Measurements from ENCODE around the gene PXDC1.
A peak's percentile ranks its signal among the peaks of the same experiment; 100 is the strongest.

Gene PXDC1

DNA sequence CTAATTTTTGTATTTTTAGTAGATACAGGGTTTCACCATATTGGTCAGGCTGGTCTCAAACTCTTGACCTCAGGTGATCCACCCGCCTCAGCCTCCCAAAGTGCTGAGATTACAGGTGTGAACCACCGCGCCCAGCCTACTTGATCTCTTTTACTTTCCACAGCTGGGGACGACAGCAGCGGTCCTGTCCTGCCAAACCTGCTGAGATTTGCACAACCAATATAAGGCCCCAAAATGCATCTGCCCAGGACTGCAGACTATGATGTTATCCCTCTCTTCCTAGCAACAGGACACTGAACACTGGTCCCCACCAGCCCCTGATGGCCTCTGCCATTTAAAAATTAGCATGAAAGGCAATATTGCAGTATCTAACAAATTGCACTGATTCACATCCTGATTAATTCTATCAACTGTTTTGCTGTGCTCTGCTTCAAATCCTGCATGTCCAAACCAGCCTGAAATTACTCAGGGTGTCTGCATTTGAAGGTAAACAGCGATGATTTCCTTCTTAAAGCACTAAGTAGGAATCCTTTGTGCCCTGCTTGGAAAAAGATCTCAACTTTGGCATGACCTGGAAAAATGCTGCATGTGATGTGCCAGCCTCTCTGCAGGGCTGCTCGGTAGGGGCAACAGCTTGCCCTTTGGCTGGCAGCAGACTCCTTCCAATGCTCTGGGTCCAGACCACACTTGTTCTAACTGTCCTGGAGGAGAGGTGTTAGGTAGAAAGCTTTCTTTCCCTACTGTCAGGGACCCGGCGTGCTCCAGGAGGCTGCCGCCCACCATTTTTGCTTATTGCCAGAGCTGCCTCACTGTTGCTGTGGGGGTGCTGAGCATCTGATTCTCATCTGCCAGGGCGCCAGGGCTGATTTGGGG is 27.4 kb upstream of the PXDC1 start:
- Mint-ChIP-seq H3K36me3 (ENCODE audit: low read depth) (no peaks in the 10 kb centered on the region), H3K4me1 (peaks cover 28% of the 10 kb centered on the region), H3K27me3 (ENCODE audit: low read depth, poor library complexity) (peaks cover 20% of the 10 kb centered on the region), H3K4me3 (no peak overlapping the region), H3K27ac (no peak overlapping the region), H3K9me3 (no peaks in the 10 kb centered on the region)
- TF ChIP-seq, protein P1, sequence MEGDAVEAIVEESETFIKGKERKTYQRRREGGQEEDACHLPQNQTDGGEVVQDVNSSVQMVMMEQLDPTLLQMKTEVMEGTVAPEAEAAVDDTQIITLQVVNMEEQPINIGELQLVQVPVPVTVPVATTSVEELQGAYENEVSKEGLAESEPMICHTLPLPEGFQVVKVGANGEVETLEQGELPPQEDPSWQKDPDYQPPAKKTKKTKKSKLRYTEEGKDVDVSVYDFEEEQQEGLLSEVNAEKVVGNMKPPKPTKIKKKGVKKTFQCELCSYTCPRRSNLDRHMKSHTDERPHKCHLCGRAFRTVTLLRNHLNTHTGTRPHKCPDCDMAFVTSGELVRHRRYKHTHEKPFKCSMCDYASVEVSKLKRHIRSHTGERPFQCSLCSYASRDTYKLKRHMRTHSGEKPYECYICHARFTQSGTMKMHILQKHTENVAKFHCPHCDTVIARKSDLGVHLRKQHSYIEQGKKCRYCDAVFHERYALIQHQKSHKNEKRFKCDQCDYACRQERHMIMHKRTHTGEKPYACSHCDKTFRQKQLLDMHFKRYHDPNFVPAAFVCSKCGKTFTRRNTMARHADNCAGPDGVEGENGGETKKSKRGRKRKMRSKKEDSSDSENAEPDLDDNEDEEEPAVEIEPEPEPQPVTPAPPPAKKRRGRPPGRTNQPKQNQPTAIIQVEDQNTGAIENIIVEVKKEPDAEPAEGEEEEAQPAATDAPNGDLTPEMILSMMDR (IDR thresholded peaks at IDR 0.05): no peak
- DNase-seq: no peak

DNA sequence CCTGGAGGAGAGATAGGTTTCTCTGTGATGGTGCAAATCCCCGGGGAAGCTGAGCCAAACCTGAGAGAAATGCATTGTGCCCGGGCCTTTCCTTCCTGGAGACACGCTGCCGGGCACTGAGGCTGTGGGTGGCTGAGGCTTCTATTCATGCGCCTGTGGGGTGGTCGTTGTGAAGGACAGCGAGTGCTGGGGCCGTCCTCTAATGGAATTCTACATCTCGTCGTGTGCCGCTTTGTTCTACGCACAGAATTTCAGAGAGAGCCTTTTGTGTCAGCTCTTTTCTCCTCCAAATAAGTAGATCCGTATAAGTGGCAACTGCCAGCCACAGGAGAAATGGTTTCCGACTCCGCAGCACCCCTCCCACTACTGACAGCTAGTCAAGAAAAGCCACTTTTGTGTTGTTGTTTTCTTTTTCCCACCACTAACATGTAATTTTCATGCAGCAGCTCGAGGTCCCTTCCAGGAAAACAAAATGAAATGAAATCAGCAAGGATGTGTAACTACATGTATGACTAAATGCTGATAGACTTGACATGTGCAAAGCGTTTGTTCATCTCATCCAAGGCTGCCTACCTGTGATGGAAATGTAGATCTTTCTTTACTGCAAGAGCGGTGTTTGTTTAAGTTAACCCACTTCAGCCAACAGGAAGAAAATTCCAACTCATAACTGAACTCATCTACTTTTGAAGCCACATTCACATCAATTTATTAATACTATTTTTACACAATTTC is 26.4 kb upstream of the PXDC1 start:
- H3K36me3 Mint-ChIP-seq (ENCODE audit: low read depth): no peaks in the 10 kb centered on the region
- no peak overlapping the region for H3K27ac Mint-ChIP-seq
- TF ChIP-seq, protein P1 (IDR thresholded peaks at IDR 0.05): no peak
- H3K4me3 Mint-ChIP-seq: no peak overlapping the region
- no peaks in the 10 kb centered on the region for H3K9me3 Mint-ChIP-seq
- peaks cover 28% of the 10 kb centered on the region for H3K4me1 Mint-ChIP-seq
- no peak for DNase-seq
- peaks cover 20% of the 10 kb centered on the region for H3K27me3 Mint-ChIP-seq (ENCODE audit: low read depth, poor library complexity)

DNA sequence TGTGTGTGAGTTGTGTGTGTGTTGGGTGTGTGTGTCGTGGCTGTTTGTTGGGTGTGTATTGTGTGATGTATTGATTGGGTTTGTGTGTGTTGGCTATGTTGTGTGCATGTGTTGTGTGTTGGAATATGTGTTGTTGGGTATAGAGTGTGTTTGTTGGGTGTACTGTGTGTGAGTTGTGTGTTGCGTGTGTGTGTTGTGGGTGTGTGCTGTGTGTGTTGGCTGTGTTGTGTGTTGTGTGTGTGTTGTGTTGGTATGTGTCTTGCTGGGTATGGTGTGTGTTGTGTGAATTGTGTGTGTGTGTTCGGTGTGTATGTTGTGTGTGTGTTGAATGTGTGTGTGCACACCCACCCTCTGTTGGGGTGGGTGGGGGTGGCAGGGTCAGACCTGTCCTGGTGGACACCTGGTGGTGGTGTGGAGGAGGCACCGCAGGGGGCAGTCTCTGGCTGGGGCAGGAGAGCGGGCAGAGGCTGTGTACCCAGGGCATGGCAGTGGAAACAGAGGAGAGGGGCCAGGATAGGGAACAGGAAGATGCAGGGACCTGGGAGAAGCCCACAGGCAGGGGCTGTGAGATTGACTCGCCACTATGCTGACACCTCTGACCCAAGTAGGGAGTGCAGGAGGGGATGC is 25.5 kb upstream of the PXDC1 start:
- H3K4me1 Mint-ChIP-seq: peaks cover 28% of the 10 kb centered on the region
- TF ChIP-seq, protein P1 (IDR thresholded peaks at IDR 0.05): peak; percentile 7
- H3K4me3 Mint-ChIP-seq: no peak overlapping the region
- peak; percentile 18 for DNase-seq
- peaks cover 4% of the 10 kb centered on the region for H3K9me3 Mint-ChIP-seq
- H3K36me3 Mint-ChIP-seq (ENCODE audit: low read depth): no peaks in the 10 kb centered on the region
- no peak overlapping the region for H3K27ac Mint-ChIP-seq
- H3K27me3 Mint-ChIP-seq (ENCODE audit: low read depth, poor library complexity): peaks cover 20% of the 10 kb centered on the region

DNA sequence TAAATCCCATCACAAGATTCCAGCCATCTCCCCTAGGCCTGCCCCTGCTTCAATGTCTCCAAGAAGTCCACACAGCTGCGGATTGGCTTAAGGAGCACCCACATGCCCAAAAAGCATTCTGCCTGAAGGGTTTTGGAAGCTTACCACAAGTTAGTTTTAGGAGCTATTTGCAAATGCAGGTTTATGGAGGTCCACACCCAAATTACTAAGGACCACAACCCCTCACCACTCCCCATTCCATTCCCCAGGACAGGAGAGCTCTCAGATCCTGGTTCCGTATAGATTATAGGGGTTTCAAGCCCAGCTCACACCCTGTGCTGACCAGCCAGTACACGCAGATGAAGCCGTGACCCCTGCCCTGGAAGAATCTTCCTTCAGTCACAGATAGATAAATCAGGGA is 24.3 kb upstream of the PXDC1 start:
- peaks cover 5% of the 10 kb centered on the region for H3K9me3 Mint-ChIP-seq
- H3K4me3 Mint-ChIP-seq: no peak overlapping the region
- peaks cover 20% of the 10 kb centered on the region for H3K27me3 Mint-ChIP-seq (ENCODE audit: low read depth, poor library complexity)
- H3K27ac Mint-ChIP-seq: no peak overlapping the region
- peaks cover 18% of the 10 kb centered on the region for H3K4me1 Mint-ChIP-seq
- H3K36me3 Mint-ChIP-seq (ENCODE audit: low read depth): no peaks in the 10 kb centered on the region
- no peak for DNase-seq
- TF ChIP-seq, protein P1 (IDR thresholded peaks at IDR 0.05): no peak

DNA sequence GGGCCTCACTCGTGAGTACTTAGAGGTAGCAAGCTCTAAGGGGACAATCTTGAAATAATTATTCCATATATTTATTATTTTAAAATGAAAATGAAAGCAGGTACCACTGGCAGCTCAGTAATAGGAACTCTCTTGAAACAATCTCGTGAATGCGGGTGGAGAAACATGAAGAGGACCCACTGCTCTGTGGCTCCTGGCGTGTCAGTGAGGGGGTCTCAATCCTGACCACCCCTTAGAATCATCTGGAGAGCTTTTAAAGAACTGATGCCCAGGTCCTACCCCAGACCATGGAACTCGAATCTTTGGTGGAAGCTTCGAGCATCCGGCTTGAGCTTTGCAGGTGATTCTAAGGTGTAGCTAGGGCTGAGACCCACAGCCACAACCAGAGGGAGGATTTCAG is 23.9 kb upstream of the PXDC1 start:
- DNase-seq: no peak
- peaks cover 18% of the 10 kb centered on the region for H3K4me1 Mint-ChIP-seq
- peaks cover 19% of the 10 kb centered on the region for H3K27me3 Mint-ChIP-seq (ENCODE audit: low read depth, poor library complexity)
- TF ChIP-seq, protein P1 (IDR thresholded peaks at IDR 0.05): no peak
- H3K4me3 Mint-ChIP-seq: no peak overlapping the region
- no peak overlapping the region for H3K27ac Mint-ChIP-seq
- no peaks in the 10 kb centered on the region for H3K36me3 Mint-ChIP-seq (ENCODE audit: low read depth)
- H3K9me3 Mint-ChIP-seq: peaks cover 5% of the 10 kb centered on the region

Data from nephron progenitor cell (in vitro differentiated cells).